Tibial nerve (tissue), 4 donors: Measurements from ENCODE around the gene ZNF791. TPM values are rescaled to one million over a fixed set of nuclear protein-coding genes. Genes with fewer than 3 reads are reported as not detected.
A peak's percentile ranks its signal among the peaks of the same experiment; 100 is the strongest.

Source experiments
- DNase-seq, 2 donors: peaks; one replicate each; pipeline ENCODE4 v3.0.0-alpha.2; 2019; ENCODE audit warnings: low spot score in 2 of 2
- H3K27ac ChIP-seq, 4 donors: fragments of 200-600 bp; sonication (generic) in 3 of 4; one replicate each; pipeline ENCODE4 v1.5.1; 2017 to 2019; ENCODE audit warnings: mild to moderate bottlenecking in 1 of 4
- H3K27me3 ChIP-seq, 2 donors: fragments of 200-600 bp; sonication (generic) in 1 of 2; one replicate each; pipeline versions ENCODE4 v1.5.1 to v1.6.0; 2017 to 2019
- H3K36me3 ChIP-seq, 3 donors: fragments of 200-600 bp; sonication (generic); one replicate each; pipeline ENCODE4 v1.5.1; 2018 to 2019
- H3K4me1 ChIP-seq, 4 donors: fragments of 200-600 bp; sonication (generic) in 3 of 4; one replicate each; pipeline ENCODE4 v1.5.1; 2017 to 2019
- H3K4me3 ChIP-seq, 4 donors: fragments of 200-600 bp; sonication (generic) in 3 of 4; one replicate each; pipeline ENCODE4 v1.5.1; 2017 to 2019; ENCODE audit warnings: mild to moderate bottlenecking in 1 of 4, moderate library complexity in 1 of 4
- H3K9me3 ChIP-seq, 4 donors: fragments of 200-600 bp; sonication (generic) in 3 of 4; one replicate each; pipeline ENCODE4 v1.5.1; 2017 to 2019
- CTCF ChIP-seq, 5 experiments: fragments of 200-600 bp in 3 of 5; fragments of 450-650 bp in 2 of 5; sonication (generic) in 3 of 5; IDR thresholded peaks; one replicate each; pipeline ENCODE4 v1.5.1; 2016 to 2019; ENCODE audit warnings: antibody characterized with exemption in 5 of 5, mild to moderate bottlenecking in 3 of 5, moderate library complexity in 2 of 5
- EP300 ChIP-seq, 2 donors: sonication (generic); formaldehyde crosslinking; IDR thresholded peaks; one replicate each; pipeline ENCODE4 v1.6.1; 2017; ENCODE audit warnings: antibody characterized with exemption in 2 of 2, mild to moderate bottlenecking in 1 of 2
- POLR2A ChIP-seq, 2 donors: fragments of 450-650 bp; IDR thresholded peaks; one replicate each; pipeline ENCODE4 v1.6.1; 2017; ENCODE audit warnings: antibody characterized with exemption in 2 of 2, mild to moderate bottlenecking in 2 of 2, moderate library complexity in 2 of 2
- WGBS, 2 donors: methylation state at CpG; one replicate each; pipeline ENCODE4 v1.1.5; 2018; 5-methylcytosine and 5-hydroxymethylcytosine counted together
- total RNA-seq, 4 donors: library from RNA; depleted of rRNA; stranded (reverse); fragments of >200 nt; gene quantifications; one replicate each; pipeline ENCODE4 v1.1.0, GENCODE V29; 2016

The ZNF791 gene
- total RNA-seq, 4 donors from 2014 or later, result 36.1 to 38.7 (median 37.6) TPM

- 82 to 84% methylated on average over 11 of the region's 11 CpGs for WGBS, 2 donors
- no peak overlapping the region for H3K4me3 ChIP-seq
- H3K27me3 ChIP-seq, result no peaks in the 10 kb centered on the region
- no peak overlapping the region for H3K27ac ChIP-seq
- no peak for DNase-seq
- peaks cover 0 to 51% (median 3%) of the 10 kb centered on the region in 3 donors for H3K36me3 ChIP-seq
- H3K9me3 ChIP-seq, result no peaks in the 10 kb centered on the region
- TF ChIP-seq EP300 (IDR thresholded peaks at IDR 0.05) (no peak), CTCF (IDR thresholded peaks at IDR 0.05) (no peak), POLR2A (IDR thresholded peaks at IDR 0.05) (no peak)
- H3K4me1 ChIP-seq, result no peaks in the 10 kb centered on the region
These were observed 13.1 kb upstream of the ZNF791 start for GRCh38 chr19:12597594-12597993.

DNA sequence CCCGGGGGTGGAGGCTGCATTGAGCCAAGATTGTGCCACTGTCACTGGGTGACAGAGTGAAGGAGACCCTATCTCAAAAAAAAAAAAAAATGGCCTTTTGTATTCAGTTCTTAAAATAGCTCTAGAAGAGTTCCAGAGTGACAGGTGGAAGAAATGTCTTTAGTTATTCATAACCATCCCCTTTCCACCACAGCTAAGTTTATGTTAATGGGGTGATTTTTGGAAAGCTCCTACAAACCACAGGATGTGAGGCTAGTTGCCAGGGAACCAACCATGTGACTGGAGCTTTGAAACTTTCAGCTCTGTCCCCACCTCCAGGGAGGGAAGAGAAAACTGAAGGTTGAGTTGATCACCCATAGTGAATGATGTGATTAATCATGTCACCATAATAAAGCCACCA, 7.0 kb upstream of the ZNF791 start:
- Histone ChIP-seq H3K4me1 (peaks cover 0 to 2% (median 0%) of the 10 kb centered on the region in 4 donors), H3K9me3 (no peaks in the 10 kb centered on the region), H3K4me3 (no peak overlapping the region), H3K27ac (no peak overlapping the region), H3K36me3 (peaks cover 0 to 82% (median 7%) of the 10 kb centered on the region in 3 donors), H3K27me3 (no peaks in the 10 kb centered on the region)
- 90 to 94% methylated on average over 1 of the region's 1 CpG for WGBS, 2 donors
- no peak for DNase-seq
- TF ChIP-seq CTCF (IDR thresholded peaks at IDR 0.05) (no peak), EP300 (IDR thresholded peaks at IDR 0.05) (no peak), POLR2A (IDR thresholded peaks at IDR 0.05) (no peak)

GRCh38 chr19:12606796-12607195, 3.9 kb upstream of the ZNF791 start:
- peaks cover 0 to 66% (median 7%) of the 10 kb centered on the region in 3 donors for H3K36me3 ChIP-seq
- H3K4me3 ChIP-seq, result no peak overlapping the region
- no peaks in the 10 kb centered on the region for H3K9me3 ChIP-seq
- no peak for DNase-seq
- H3K27ac ChIP-seq, result no peak overlapping the region
- TF ChIP-seq POLR2A (IDR thresholded peaks at IDR 0.05) (no peak), EP300 (IDR thresholded peaks at IDR 0.05) (no peak), CTCF (IDR thresholded peaks at IDR 0.05) (no peak)
- H3K4me1 ChIP-seq, result peaks cover 0 to 20% (median 7%) of the 10 kb centered on the region in 4 donors
- WGBS, 2 donors, result 94 to 97% methylated on average over 1 of the region's 1 CpG
- H3K27me3 ChIP-seq, result no peaks in the 10 kb centered on the region

DNA sequence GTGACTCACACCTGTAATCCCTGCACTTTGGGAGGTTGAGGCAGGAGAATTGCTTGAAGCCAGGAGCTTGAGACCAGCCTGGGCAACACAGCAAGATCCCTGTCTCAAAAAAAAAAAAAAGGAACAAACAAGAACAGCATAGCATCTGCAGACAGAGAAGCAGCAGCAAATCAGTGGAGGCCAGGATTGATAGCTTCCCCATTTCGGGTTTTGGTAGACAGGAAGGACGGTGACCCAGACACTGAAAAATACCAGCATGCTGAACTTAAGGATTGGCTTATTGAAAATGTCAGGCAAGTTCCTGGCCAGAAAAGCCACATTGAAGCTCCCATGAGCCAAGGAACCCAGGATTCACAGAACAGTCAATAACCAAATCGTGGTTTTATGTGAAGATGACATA, 3.1 kb upstream of the ZNF791 start:
- Histone ChIP-seq H3K27ac (no peak overlapping the region), H3K27me3 (no peaks in the 10 kb centered on the region), H3K4me3 (no peak overlapping the region), H3K36me3 (peaks cover 0 to 63% (median 3%) of the 10 kb centered on the region in 3 donors), H3K9me3 (no peaks in the 10 kb centered on the region), H3K4me1 (peaks cover 0 to 28% (median 15%) of the 10 kb centered on the region in 4 donors)
- WGBS, 2 donors, result 84 to 93% methylated on average over 3 of the region's 3 CpGs
- DNase-seq, result no peak
- no peak for TF ChIP-seq EP300 (IDR thresholded peaks at IDR 0.05)
- no peak for TF ChIP-seq POLR2A (IDR thresholded peaks at IDR 0.05)
- TF ChIP-seq CTCF (IDR thresholded peaks at IDR 0.05), result no peak

DNA sequence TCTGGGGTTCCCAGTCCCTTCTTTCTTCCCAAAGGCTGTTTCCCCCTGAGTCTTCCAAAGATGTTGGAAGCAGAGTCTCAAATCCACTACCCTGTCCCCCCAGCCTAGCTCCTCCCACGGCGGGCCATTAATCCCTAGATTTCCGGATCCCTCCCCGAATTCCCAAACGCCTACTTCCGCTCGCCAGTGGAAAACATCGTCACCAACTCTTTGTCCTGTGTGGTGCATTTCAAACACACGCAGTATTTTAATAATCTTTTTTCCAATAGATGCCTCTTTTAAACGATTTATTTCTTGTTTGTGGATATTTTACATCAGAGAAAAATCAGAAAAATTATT, 610 bp downstream of the ZNF791 start:
- WGBS, 2 donors, result 0% methylated on average over 10 of the region's 10 CpGs
- peaks cover 0 to 52% (median 31%) of the 10 kb centered on the region in 4 donors for H3K4me1 ChIP-seq
- TF ChIP-seq CTCF (IDR thresholded peaks at IDR 0.05) (no peak), POLR2A (IDR thresholded peaks at IDR 0.05) (no peak)

More for the DNA sequence above, 610 bp downstream of the ZNF791 start:
- peak overlapping the region; percentile 78 to 100 (median 94) for H3K4me3 ChIP-seq
- DNase-seq, result peak; percentile 63 to 71
- H3K9me3 ChIP-seq, result no peaks in the 10 kb centered on the region
- no peaks in the 10 kb centered on the region for H3K27me3 ChIP-seq
- H3K27ac ChIP-seq, result peak overlapping the region; percentile 98 to 100 (median 98)
- peaks cover 0 to 56% (median 3%) of the 10 kb centered on the region in 3 donors for H3K36me3 ChIP-seq
